Hepatocyte (in vitro differentiated cells): ENCODE measurements around the gene SRSF2. TPM values are rescaled to one million over a fixed set of nuclear protein-coding genes. Genes with fewer than 3 reads are reported as not detected.

Experiments
- DNase-seq: peaks from one replicate; pipeline ENCODE4 v3.0.0-alpha.2; 2016; ENCODE audit warnings: low spot score
- H2AFZ ChIP-seq: fragments of 200-600 bp; sonication (generic); 2 replicates; pipeline ENCODE4 v1.6.0; 2016; ENCODE audit warnings: antibody characterized with exemption, mild to moderate bottlenecking
- H3K27ac ChIP-seq: fragments of 200-600 bp; sonication (generic); 2 replicates; pipeline ENCODE4 v1.5.1; 2016; ENCODE audit warnings: mild to moderate bottlenecking
- H3K27me3 ChIP-seq: fragments of 200-600 bp; sonication (generic); 2 replicates; pipeline ENCODE4 v1.6.1; 2016
- H3K36me3 ChIP-seq: fragments of 200-600 bp; sonication (generic); replicated peaks from 2 replicates; pipeline ENCODE4 v1.5.1; 2016; ENCODE audit warnings: low read depth; ENCODE audit not compliant: insufficient read depth
- H3K4me1 ChIP-seq: fragments of 200-600 bp; sonication (generic); 2 replicates; pipeline ENCODE4 v1.5.1; 2016; ENCODE audit warnings: mild to moderate bottlenecking, moderate library complexity; ENCODE audit not compliant: insufficient read depth
- H3K4me2 ChIP-seq: fragments of 200-600 bp; sonication (generic); 2 replicates; pipeline ENCODE4 v1.6.0; 2016
- H3K4me3 ChIP-seq: fragments of 200-600 bp; sonication (generic); 2 replicates; pipeline ENCODE4 v1.5.1; 2016; ENCODE audit warnings: mild to moderate bottlenecking
- H3K79me2 ChIP-seq: fragments of 200-600 bp; sonication (generic); 2 replicates; pipeline ENCODE4 v1.6.0; 2017; ENCODE audit warnings: mild to moderate bottlenecking
- H3K9me2 ChIP-seq: fragments of 200-600 bp; sonication (generic); replicated peaks from 2 replicates; pipeline ENCODE4 v1.6.0; 2017; ENCODE audit warnings: mild to moderate bottlenecking; ENCODE audit not compliant: insufficient read depth
- H3K9me3 ChIP-seq: fragments of 200-600 bp; sonication (generic); 2 replicates; pipeline ENCODE4 v1.5.1; 2016; ENCODE audit warnings: low read depth, mild to moderate bottlenecking
- H4K20me1 ChIP-seq: fragments of 200-600 bp; sonication (generic); 2 replicates; pipeline ENCODE4 v1.6.0; 2016; ENCODE audit warnings: mild to moderate bottlenecking; ENCODE audit not compliant: insufficient read depth, poor library complexity, severe bottlenecking
- CTCF ChIP-seq: fragments of 200-600 bp; sonication (generic); IDR thresholded peaks from 2 replicates; pipeline ENCODE4 v1.5.1; 2016; ENCODE audit warnings: antibody characterized with exemption, mild to moderate bottlenecking; ENCODE audit not compliant: poor library complexity
- EZH2 ChIP-seq: fragments of 200-600 bp; sonication (generic); IDR thresholded peaks from 2 replicates; pipeline ENCODE4 v1.6.1; 2016; ENCODE audit warnings: antibody characterized with exemption, mild to moderate bottlenecking, borderline replicate concordance
- EZH2phosphoT487 ChIP-seq: fragments of 200-600 bp; sonication (generic); IDR thresholded peaks from one replicate; pipeline ENCODE4 v1.6.1; 2018; ENCODE audit warnings: antibody characterized with exemption, mild to moderate bottlenecking, low read depth, moderate library complexity; ENCODE audit not compliant: unreplicated experiment, severe bottlenecking
- WGBS: methylation state at CpG from one replicate; pipeline ENCODE4 v1.1.6; 2016; ENCODE audit warnings: low lambda C conversion rate; ENCODE audit errors: missing lambda C conversion rate; 5-methylcytosine and 5-hydroxymethylcytosine counted together
- polyA plus RNA-seq: library from polyadenylated mRNA; unstranded; fragments of >200 nt; fragmentation: Nextera tagmentation; extraction: Ambion mirVana; gene quantifications from 2 replicates; pipeline ENCODE4 v1.2.1, GENCODE V29; 2016
- total RNA-seq: library from RNA; depleted of rRNA; stranded (reverse); fragments of >200 nt; gene quantifications from 2 replicates; pipeline ENCODE4 v1.2.3, GENCODE V29; 2014

SRSF2 gene
- total and polyA plus RNA-seq, 2 experiments from 2014 or later: 152 TPM

GRCh38 chr17:76707985-76708807, 28.9 kb downstream of the SRSF2 start:
- H3K36me3 ChIP-seq: no peaks in the 10 kb centered on the region
- no peak for DNase-seq
- no peaks in the 10 kb centered on the region for H3K9me2 ChIP-seq
- H3K79me2 ChIP-seq: peaks cover 54% of the 10 kb centered on the region
- no peaks in the 10 kb centered on the region for H3K27me3 ChIP-seq
- no peak overlapping the region for H3K4me3 ChIP-seq
- peaks cover 34% of the 10 kb centered on the region for H3K4me1 ChIP-seq
- 63% methylated on average over 14 of the region's 14 CpGs for whole genome bisulfite sequencing
- no peak for TF ChIP-seq EZH2
- no peak for TF ChIP-seq EZH2phosphoT487
- no peak overlapping the region for H2AFZ ChIP-seq
- peak overlapping the region; percentile 95 for H3K27ac ChIP-seq
- peak overlapping the region; percentile 97 for H3K4me2 ChIP-seq
- peaks cover 8% of the 10 kb centered on the region for H4K20me1 ChIP-seq
- H3K9me3 ChIP-seq: no peaks in the 10 kb centered on the region

- no peak for TF ChIP-seq EZH2phosphoT487
- no peak for TF ChIP-seq EZH2
- TF ChIP-seq CTCF: no peak
- WGBS: 76% methylated on average over 3 of the region's 3 CpGs
- no peak overlapping the region for H3K4me3 ChIP-seq
- H3K9me3 ChIP-seq: no peaks in the 10 kb centered on the region
- peaks cover 13% of the 10 kb centered on the region for H4K20me1 ChIP-seq
- H3K9me2 ChIP-seq: no peaks in the 10 kb centered on the region
- peaks cover 68% of the 10 kb centered on the region for H3K79me2 ChIP-seq
- no peaks in the 10 kb centered on the region for H3K36me3 ChIP-seq
- H2AFZ ChIP-seq: no peak overlapping the region
- no peaks in the 10 kb centered on the region for H3K27me3 ChIP-seq
- no peak for DNase-seq
- H3K4me2 ChIP-seq: no peak overlapping the region
- no peak overlapping the region for H3K27ac ChIP-seq
- H3K4me1 ChIP-seq: peaks cover 39% of the 10 kb centered on the region
These were observed 30.3 kb downstream of the SRSF2 start for GRCh38 chr17:76706817-76707216.

GRCh38 chr17:76704805-76705204, 32.3 kb downstream of the SRSF2 start:
- no peaks in the 10 kb centered on the region for H3K27me3 ChIP-seq
- DNase-seq: no peak
- H2AFZ ChIP-seq: no peak overlapping the region
- H3K9me2 ChIP-seq: no peaks in the 10 kb centered on the region
- H3K4me2 ChIP-seq: no peak overlapping the region
- peaks cover 23% of the 10 kb centered on the region for H4K20me1 ChIP-seq
- H3K27ac ChIP-seq: peak overlapping the region; percentile 34
- H3K4me1 ChIP-seq: peaks cover 44% of the 10 kb centered on the region
- WGBS: 71% methylated on average over 4 of the region's 4 CpGs
- peaks cover 80% of the 10 kb centered on the region for H3K79me2 ChIP-seq
- H3K4me3 ChIP-seq: peak overlapping the region; percentile 13
- no peaks in the 10 kb centered on the region for H3K9me3 ChIP-seq
- no peaks in the 10 kb centered on the region for H3K36me3 ChIP-seq
- TF ChIP-seq EZH2: no peak
- TF ChIP-seq CTCF: no peak
- no peak for TF ChIP-seq EZH2phosphoT487

- no peak for TF ChIP-seq EZH2
- TF ChIP-seq CTCF: no peak
- TF ChIP-seq EZH2phosphoT487: no peak
- WGBS: 88% methylated on average over 10 of the region's 10 CpGs
- Histone ChIP-seq H3K27me3 (no peaks in the 10 kb centered on the region), H3K27ac (no peak overlapping the region), H3K36me3 (no peaks in the 10 kb centered on the region), H2AFZ (no peak overlapping the region), H3K9me3 (no peaks in the 10 kb centered on the region), H3K79me2 (peaks cover 84% of the 10 kb centered on the region), H3K4me3 (no peak overlapping the region), H3K9me2 (no peaks in the 10 kb centered on the region), H3K4me1 (peaks cover 31% of the 10 kb centered on the region), H4K20me1 (peaks cover 21% of the 10 kb centered on the region), H3K4me2 (no peak overlapping the region)
- DNase-seq: no peak
These were observed 34.0 kb downstream of the SRSF2 start for GRCh38 chr17:76702941-76703637.
